ENCODE data around the gene HSD17B2. TPM values are rescaled to one million over a fixed set of nuclear protein-coding genes. Genes with fewer than 3 reads are reported as not detected.

HSD17B2 gene
- total RNA-seq, 1 donor from 2014 or later: 0.29 TPM

DNA sequence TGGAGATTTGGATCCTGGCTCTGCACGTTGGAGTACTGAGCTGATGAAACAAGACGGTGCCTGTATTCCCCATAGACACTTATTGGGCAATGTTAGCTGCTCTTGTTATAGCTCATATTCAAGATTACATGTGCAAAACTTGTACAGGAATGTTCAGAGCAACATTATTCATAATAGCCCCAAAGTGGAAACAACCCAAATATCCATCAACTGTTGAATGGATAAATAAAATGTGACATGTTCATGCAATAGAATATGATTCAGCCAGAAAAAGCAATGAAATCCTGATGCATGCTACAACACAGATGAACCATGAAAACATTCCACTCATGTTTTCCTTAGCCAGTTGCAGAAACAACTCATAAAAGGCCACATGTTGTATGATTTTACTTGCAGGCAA is 18.1 kb upstream of the HSD17B2 start:
- no peak for DNase-seq (ENCODE audit: low read depth)
- no peak overlapping the region for H3K4me3 ChIP-seq (ENCODE audit: low read depth, low read length)
- no peak for TF ChIP-seq CTCF (conservative IDR thresholded peaks at IDR 0.05; ENCODE audit: low read depth, low read length)

DNA sequence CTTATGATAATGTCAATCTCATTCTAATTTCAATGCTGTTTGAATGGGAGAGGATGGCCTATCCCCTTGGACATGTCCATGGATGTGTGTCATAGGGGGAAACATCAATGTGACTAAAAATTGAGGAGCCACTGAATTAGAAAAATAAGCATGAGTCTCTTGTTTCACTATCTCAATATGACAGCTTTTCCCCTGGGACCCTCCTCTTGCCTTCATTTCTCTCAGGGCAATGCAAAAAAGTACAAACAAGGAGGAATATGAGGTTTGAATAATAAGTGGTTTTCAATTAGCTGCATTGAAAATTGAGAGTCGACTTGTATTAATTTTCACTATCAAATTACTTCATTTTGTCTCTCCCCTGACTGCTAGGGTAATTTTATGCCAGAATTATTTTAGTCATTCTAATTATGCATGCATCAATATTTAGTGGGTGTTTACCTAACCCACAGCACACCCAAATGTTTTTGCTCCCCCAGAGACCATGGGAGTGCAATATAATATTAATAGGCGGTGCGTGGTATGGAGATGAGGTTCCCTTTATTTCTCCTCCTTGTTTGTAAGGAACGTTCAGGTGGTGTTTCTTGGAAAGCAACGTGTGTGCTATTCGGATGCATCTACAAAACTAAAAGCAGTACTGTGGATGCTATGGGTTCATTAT is 17.0 kb upstream of the HSD17B2 start:
- no peak for DNase-seq (ENCODE audit: low read depth)
- no peak overlapping the region for H3K4me3 ChIP-seq (ENCODE audit: low read depth, low read length)
- no peak for TF ChIP-seq CTCF (conservative IDR thresholded peaks at IDR 0.05; ENCODE audit: low read depth, low read length)

DNA sequence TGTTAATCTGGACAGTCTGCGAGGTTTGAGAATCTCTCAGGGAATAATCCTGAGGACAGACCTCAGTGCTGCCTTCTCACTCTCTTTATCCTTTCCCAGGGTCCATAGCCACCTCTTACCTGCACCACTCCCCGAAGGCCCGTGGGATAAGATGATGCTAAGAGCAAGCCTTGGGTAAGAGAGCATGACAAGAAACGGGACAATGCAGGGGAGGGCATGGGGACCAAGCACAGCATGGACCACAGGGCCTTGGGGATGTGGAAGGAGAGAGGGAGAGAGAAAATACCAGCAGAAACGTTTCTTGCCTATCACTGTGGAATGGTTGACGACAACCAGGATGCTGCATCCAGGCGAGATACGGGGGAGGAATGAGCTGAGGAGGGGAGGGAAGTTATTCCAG is 15.5 kb upstream of the HSD17B2 start:
- DNase-seq (ENCODE audit: low read depth): no peak
- no peak overlapping the region for H3K4me3 ChIP-seq (ENCODE audit: low read depth, low read length)
- no peak for TF ChIP-seq CTCF (conservative IDR thresholded peaks at IDR 0.05; ENCODE audit: low read depth, low read length)

DNA sequence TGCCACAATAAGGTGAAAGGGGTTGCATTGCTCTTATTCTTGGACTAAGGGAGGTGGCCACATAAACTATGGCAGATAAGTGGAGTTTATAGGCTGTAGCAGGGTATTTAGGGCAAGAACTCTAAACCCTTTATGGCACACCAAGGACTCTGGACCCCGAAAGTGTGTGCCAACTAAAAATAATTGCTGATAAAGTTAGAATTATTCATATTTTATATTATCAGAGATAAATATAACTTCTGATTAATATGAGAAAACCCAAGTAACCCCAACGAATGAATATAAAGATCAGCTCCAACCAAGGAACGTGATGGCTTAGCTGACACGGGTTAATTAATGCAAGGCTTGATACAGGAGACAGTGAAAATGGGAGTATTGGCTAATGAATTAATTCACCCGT is 15.0 kb upstream of the HSD17B2 start:
- TF ChIP-seq CTCF (conservative IDR thresholded peaks at IDR 0.05; ENCODE audit: low read depth, low read length): no peak
- no peak for DNase-seq (ENCODE audit: low read depth)
- H3K4me3 ChIP-seq (ENCODE audit: low read depth, low read length): no peak overlapping the region

DNA sequence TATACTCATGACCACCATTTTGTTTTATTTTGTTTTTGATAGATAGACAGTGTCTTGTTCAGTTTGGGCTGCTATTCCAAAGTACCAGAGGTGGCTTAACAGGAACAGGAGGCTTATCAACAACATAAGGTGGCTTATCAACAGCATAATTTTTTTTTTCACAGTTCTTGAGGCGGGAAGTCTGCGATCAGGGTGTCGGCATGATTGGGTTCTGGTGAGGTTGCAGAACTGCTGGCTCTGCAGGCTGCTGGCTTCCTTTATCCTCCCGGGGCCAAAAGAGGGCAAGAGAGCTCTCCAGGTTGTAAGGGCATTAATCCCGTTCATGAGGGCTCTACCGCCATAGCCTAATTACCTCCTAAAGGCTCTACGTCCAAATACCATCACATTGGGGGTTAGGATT is 11.8 kb upstream of the HSD17B2 start:
- H3K4me3 ChIP-seq (ENCODE audit: low read depth, low read length): no peak overlapping the region
- no peak for TF ChIP-seq CTCF (conservative IDR thresholded peaks at IDR 0.05; ENCODE audit: low read depth, low read length)
- DNase-seq (ENCODE audit: low read depth): no peak

DNA sequence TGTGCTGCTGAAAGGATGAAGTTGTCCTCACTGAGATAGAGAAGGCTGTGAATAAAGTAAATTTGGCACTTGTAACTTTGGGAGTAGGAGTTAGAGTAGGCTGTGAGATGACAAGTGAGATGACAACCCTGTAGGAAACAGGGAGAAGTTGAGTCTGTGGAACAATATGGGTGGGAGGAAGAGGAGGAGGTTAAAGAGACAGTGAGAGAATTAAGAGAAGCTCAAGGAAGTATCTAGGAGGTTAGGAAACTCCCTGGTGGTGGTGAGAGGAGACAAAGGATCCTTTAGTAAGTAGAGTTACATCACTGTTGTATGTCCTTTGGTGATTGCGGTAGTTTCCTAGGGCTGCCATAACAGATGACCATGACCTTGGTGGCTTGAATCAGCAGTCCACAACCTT is 10.7 kb upstream of the HSD17B2 start:
- no peak for DNase-seq (ENCODE audit: low read depth)
- TF ChIP-seq CTCF (conservative IDR thresholded peaks at IDR 0.05; ENCODE audit: low read depth, low read length): no peak
- H3K4me3 ChIP-seq (ENCODE audit: low read depth, low read length): no peak overlapping the region

GRCh38 chr16:82024883-82025282 is 10.2 kb upstream of the HSD17B2 start:
- no peak for TF ChIP-seq CTCF (conservative IDR thresholded peaks at IDR 0.05; ENCODE audit: low read depth, low read length)
- no peak overlapping the region for H3K4me3 ChIP-seq (ENCODE audit: low read depth, low read length)
- DNase-seq (ENCODE audit: low read depth): no peak
